GM19463 (cell line): ENCODE measurements around the gene BBX.
A peak's percentile ranks its signal among the peaks of the same experiment; 100 is the strongest.
"Not testable (repeated sequence)": the region's sequence is repeated elsewhere in the genome, so short reads cannot be mapped to it uniquely, and the experiment has no call there.

Experiments
- ATAC-seq: cut with Tn5 transposase; IDR thresholded peaks from one replicate; pipeline ENCODE4 v1.9.1; 2021; ENCODE audit warnings: mild to moderate bottlenecking, moderate library complexity; ENCODE audit not compliant: unreplicated experiment

The BBX gene

DNA sequence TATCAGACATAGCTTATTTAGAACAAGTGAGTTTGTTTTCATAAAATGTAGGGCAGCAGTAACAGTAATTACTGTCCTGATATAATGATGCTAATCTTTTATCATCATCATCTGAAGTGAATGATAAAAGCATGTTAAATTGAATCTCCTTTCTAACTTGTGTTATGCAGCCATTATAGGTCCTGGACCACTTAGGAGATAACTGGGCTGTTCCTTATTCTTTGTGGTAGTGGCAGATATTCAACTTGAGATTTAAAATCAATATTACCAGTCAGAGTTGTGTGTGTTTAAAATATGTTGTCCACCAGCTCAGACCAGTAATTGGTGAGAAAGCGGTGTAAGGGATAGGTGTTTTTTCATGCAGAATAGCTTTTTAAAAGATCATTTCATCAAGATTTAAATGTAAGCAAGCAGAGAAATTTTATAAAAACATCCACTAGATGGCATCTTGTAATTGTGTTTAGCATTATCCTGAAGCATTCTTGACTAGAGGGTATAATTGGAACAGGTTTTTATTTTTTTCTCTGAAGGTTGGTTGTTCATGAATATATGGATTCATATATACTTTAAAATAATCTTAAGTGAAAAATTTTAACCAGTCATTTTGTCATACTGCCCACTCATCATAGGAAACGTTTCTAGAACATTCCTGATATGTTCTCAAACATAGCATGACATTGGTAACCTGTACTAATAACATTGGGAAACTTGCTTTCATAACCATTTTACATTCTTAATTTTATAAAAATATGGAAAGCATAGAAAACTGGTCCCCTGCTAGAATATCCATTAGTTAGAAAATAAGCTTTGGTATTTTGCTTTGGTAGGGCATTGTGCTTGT lies 153.9 kb downstream of the BBX start:
- no peak for ATAC-seq

DNA sequence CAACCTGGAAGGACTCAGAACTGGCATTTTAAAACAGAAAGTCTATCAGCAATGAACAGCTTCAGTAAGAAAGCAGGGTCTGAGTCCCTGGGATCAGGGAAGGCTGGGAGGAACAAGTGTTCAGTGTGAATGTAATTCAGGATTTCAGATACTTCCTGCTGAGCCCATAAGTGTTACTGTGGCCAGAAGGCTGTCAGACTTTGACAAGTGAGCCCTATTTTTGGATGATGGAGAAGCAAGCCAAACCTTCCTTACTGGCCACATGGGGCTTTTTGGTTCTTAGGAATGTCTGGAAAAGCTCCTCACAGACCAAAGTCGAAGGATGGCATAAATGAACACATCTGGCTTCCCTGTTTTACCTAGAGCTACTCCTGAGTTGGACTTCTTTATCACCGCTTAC lies 157.2 kb downstream of the BBX start:
- ATAC-seq, result no peak

DNA sequence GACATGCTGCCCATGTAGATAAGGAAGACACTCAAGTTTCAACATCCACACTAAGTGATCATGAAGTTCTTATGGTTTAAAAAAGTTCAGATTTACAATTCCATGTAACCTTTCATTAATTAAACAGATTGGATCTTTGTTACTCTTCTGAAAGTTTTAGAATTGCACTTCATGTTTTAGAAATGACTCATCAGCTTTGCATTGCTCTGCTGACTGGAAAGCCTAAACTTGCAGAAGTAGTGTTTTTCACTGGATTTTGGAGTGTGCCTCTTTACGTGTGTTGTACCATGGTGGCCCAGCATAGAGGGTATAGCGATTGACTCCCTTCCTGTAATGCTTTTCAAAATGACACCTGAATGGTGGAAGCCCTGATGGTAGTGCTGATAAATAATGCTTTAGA lies 157.9 kb downstream of the BBX start:
- ATAC-seq, result peak; percentile 54

DNA sequence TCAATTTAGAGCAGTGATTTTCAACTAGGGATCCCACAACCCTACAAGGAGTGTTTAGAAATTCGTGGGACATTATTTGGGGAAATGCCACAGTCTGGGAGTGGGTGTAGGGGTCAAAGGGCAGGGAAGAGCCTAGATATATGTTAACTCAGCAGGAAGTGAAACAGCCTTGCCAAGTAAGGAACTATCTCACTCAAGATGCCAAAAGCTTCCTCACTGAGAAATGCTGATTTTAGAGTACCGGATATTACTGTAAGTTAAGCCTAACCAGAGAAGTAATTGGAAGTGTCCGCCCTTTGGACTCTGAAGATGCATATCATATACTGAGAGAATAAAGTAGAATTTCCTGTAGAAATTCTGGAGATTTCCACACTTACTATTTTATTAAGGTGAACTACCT lies 158.6 kb downstream of the BBX start:
- no peak for ATAC-seq

DNA sequence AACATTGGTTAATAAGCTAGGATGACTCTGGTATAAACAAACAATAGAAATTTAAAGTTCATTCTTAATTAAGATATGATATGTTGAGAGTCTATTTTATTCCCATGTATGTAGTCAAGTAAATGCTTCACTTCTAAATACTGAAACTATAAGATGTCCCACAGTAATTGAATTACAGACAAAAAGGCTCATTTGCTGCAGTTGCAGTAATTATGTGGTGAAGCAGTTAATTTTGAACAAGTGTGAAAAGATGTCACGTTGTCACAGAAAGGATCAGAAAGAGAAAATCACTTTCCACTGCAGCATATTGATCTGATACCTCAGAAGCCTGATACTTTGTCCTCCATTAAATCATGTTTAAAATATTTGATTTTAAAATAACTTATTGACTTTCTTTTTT lies 159.8 kb downstream of the BBX start:
- ATAC-seq, result no peak

DNA sequence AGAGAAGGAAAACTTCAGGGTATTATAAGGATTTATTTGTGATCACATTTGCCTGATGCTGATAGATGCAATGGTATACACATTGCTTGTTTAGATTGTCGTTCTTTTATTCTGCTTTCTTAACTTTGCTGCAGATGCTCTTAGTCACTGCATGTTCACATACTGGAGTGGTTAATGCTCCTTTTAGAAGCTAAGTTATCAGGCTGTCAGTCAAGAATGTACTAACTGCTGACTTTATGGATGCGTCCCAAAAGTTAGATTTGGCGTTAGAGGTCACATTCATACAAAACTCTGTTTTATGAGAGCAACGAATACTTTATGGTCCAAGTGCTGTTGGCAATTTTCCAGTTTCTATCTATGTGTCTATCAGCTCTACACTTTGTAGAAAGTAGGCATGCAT lies 160.7 kb downstream of the BBX start:
- no peak for ATAC-seq

DNA sequence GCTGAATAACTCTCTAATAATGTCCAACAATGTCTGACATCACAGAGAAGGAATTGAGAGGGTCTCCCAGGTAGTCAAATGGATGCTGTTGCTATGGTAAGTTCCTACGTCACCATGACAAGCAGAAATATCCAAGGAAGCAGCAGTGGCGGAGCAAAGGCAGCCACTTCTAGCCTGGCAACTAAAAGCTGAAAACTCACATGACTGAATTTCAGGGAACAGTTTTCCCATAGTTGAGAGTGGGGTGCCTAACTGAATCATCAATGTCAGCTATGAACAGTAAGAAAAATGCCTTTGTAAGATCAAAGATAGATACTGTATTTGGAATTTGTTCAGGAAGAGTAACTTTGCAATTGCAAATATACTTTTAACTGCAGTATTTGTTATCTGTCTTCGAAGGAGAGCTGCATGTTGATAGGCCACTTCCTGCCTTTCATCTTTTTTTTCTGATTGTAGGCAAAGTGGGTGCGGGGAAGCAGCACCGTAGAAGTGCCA lies 161.7 kb downstream of the BBX start:
- ATAC-seq, result no peak

DNA sequence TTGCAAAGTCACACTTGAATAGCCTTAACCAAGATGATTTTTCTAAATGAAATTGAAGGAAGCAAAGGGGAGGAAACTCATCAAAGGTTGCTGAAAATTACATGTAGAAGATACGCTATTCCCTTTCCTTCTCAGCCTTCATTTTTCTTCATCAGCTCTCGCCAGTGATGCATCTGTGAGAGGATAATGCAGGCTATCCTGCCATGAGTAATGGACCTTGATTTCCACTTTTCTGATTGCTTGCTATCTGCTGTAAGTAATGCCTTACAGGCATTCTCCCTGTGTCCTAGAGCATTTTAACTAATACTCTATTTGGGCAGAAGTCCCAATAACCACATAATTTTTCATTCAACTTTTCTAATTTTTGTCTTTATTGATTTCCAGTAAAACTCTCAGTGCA lies 162.6 kb downstream of the BBX start:
- no peak for ATAC-seq

DNA sequence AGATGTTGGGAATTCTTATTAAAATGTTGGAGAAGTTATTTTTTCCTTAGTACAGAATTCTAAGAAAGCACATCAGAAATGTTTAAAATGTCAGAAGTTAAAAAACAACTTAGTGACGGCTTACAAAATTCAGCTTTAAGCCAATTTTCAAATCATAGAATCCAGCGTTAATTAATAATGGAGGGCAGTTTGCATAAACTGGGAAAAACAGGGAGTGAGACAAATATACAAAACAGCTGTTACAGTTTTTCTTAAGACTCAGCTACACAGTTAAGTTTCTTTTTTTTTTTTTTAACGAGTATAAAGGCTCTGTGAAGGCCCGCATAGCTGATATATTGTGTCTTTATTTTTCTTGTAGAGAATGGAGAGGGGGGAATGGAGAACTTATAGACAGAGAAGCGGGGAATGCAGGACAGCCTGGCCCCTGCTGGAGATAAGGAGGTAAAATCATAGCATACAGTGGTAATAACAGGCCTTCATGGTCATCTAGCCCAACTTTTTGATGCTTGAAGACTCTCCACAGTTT lies 164.4 kb downstream of the BBX start:
- no peak for ATAC-seq

DNA sequence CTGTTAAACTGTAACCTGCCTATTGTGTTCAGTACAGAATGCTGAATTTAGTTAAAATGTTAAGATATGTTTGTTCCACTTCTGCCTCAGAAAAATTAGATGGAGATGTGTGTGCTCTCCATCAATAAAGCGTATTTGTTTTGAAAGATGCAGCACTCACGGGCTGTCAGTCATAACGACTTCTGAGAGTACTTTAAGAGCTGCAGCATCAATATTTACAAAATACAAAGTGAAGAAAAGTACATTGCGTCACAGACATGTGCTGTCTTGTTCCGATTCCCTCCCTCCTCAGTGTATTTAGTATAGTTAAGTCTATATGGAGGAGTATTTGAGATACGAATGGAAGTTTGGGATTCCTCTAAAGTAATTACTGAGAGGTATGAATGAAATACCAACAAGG lies 166.6 kb downstream of the BBX start:
- ATAC-seq, result no peak

DNA sequence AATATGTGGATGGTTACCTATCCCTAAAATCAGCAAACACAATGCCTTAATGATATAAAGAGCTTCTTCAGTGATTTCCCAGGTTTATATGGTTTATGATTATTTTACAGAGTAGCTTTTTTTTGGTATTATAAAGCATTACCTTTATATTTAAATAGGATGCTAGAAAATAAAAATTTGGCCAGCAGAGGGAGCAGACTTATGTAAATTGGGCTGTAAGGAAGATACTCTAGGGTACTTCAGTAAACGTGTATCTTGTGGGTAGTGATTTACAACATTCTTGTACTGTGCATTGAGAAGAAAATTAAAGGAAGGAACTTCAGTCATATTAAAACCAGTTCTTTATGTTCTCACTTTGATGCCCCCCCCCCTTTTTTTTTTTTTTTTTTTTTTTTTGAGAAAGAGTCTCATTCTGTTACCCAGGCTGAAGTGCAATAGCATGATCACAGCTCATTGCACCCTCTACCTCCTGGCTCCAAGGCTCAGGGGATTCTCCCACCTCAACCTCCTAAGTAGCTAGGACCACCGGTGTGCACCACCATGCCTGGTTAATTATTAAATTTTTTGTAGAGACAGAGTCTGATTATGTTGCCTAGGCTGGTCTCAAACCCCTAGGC lies 167.9 kb downstream of the BBX start:
- ATAC-seq, result no peak

DNA sequence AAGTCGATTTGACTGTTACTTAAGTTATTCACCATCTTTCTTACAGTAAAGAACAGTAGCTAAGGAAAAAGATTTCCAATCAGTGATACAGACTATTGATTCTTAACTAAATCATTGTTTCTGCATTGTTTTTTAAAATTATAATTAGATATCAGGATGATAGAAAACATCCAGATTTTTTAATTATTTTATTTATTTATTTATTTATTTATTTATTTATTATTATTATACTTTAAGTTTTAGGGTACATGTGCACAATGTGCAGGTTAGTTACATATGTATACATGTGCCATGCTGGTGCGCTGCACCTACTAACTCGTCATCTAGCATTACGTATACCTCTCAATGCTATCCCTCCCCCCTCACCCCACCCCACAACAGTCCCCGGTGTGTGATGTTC lies 169.2 kb downstream of the BBX start:
- ATAC-seq, result not testable (repeated sequence)

DNA sequence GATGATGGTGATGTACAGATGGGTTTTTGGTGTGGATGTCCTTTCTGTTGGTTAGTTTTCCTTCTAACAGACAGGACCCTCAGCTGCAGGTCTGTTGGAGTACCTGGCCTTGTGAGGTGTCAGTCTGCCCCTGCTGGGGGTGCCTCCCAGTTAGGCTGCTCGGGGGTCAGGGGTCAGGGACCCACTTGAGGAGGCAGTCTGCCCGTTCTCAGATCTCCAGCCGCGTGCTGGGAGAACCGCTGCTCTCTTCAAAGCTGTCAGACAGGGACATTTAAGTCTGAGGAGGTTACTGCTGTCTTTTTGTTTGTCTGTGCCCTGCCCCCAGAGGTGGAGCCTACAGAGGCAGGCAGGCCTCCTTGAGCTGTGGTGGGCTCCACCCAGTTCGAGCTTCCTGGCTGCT lies 174.6 kb downstream of the BBX start:
- not testable (repeated sequence) for ATAC-seq

DNA sequence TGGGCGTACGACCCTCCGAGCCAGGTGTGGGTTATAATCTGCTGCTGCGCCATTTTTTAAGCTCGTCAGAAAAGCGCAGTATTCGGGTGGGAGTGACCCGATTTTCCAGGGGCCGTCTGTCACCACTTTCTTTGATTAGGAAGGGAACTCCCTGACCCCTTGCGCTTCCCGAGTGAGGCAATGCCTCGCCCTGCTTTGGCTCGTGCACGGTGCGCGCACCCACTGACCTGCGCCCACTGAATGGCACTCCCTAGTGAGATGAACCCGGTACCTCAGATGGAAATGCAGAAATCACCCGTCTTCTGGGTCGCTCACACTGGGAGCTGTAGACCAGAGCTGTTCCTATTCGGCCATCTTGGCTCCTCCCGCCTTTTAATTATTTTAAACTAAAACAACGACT lies 175.1 kb downstream of the BBX start:
- not testable (repeated sequence) for ATAC-seq

DNA sequence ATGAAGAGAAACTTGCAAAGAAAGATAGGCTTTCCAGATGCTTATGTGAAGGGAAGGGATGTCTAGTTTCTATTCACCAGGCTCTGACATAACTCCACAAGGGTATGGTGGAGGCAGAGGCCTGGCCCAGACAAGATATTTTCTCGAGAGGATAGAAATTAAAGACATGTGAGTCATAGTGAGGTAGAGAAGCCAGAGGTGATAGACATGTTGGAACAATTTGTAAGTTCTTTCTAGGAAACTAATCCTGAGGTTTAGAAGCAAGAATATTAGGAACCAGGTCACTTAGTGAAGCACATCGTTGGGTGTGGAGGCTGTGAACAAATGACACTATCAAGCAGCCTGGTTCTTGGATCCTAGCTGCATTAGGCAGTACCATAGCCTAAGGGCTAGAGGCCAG lies 176.9 kb downstream of the BBX start:
- ATAC-seq, result no peak

DNA sequence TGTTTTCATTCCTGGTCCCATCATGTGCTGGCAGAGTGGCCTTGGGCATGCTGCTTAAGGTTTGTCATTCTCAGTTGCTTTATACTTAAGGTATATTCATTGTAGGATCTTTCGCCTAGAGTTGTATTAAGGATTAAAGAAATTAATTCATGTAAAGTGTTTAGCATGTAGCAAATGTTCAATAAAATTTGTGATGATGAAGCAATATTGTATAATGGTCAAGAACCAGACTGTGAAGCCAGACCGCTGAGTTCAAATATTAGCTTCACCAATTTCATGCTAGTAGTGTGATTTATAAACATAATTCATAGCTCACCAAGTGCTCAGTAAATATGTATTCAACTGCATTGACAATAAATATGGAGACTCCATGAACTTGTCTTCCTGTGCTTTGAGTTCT lies 178.5 kb downstream of the BBX start:
- no peak for ATAC-seq

DNA sequence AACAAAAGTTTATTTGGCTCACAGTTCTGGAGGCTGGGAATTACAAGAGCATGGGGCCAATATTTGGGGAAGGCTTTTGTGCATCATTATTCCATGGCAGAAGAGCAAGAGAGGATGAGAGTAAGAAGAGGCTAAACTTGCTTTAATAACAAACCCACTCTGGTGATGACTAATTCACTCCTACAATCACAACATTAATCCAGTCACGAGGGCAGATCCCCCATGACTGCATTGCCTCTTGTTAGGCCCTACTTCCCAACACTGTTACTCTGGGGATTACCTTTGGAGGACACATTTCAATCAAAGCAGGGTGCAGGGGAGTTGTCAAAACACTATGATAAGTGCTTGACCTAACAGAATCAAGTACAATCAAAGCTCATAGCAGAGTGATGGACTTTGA lies 181.7 kb downstream of the BBX start:
- ATAC-seq, result no peak

DNA sequence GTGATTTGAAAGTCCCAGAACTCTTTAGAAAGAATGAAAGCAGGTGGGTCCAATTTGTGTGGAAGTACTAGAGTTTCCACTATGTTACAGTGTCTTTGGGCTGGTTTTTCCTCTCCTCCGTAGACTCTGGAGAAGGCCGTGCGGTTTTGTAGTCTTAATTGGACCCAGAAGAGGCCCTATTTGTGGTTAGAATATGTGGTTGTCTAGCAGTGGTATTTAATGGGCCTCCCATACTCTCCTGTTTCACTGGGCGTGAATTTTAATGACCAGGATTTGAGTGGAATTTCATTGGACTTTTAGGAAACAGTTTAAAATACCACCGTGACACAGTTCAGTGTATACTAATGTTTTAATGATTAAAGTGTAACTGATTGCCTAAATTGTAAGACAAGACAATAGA lies 182.3 kb downstream of the BBX start:
- ATAC-seq, result no peak

DNA sequence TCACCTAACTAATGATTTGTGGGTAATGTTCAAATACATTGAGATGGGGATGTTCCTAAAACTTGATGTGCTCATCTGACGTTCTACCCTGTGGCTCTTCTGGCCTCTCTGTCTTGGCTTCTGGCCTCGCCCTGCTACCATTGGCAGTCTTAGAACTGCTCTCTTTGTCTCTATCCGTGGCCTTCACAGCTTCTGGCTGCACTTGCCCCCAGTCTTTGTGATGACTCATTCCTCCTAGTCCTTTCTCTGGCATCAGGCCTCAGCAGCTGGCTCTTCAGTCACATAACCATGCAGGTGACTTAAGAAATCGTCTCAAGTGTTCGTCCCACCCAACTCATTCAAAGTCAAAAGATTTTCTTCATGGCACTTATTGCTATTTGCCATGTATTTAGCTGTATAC lies 188.1 kb downstream of the BBX start:
- no peak for ATAC-seq

DNA sequence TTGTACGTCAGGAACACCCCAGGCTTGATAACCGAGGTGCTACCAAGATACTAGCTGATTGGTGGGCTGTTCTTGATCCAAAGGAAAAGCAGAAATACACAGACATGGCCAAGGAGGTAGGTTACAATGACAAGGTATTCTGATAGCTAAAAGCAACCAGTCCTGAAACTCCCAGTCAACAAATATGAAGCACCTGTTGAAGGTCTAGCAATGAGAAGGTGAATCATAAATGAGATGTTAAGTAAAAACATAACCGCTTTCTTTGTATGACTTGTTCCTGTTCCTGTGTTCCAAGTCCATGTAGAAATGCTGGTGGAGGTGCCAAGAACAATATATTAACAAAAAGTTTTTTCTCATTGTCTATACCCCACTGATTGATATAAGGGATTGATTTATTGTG lies 194.0 kb downstream of the BBX start:
- ATAC-seq, result no peak

DNA sequence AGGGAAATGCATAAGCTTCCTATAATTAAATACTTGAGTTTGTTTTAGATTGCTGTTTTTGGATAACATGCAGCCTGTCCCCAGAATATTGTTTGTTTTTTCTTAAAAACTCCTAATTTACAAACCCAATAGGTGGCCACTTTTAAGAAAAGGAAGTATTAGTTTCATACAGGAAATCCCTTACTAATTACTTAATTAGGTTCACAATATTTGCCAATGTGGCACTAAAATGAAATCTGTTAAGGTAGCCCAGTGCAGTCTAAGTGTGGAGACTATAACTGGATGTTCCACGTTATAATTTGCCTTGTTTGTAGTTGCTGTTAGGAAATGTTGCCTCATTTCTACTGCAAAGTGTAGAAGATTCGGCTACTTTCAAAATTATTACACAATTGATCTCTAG lies 195.8 kb downstream of the BBX start:
- ATAC-seq, result no peak

DNA sequence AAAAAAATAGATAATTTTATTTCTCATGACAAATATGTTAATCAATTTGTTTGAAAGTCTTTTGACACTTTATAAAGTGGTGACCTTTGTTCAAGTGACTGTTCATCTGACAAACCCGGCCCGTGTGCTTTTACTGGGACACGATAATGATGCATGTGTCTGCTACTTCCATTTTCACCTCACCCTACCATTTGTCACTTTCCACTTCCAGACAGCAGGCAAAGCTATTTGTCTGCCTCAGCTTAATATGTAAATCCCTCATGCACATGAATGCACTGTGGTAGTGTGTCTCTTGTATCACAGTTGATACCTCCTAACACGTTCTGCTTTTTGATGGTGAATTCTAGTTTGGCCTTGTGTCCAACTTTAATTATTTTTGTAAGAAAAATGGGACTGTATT lies 204.3 kb downstream of the BBX start:
- ATAC-seq, result no peak
